ENCODE measurements around the gene PRKN.

DNA sequence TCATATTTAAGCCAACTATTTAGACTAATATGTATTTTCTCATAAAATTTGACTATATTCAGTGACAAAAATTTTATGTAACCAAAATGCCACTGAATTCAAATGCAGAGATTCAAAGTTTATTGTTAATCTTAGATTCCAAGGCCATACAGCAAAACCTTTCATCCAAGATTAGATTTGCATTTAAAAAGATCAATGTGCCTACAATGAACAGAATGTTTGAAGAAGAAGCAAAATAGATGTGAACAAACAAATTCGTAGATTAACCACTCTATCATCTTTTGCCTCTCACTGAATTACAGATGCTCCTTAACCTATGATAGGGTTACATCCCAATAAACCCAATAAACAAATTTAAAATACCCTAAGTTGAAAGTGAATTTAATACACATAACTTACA is 121.7 kb downstream of the PRKN start:
- no peak for TF ChIP-seq CTCF (IDR thresholded peaks at IDR 0.05; ENCODE audit: borderline replicate concordance, extremely low read depth, low read length, poor library complexity, severe bottlenecking)
- TF ChIP-seq EZH2 (IDR thresholded peaks at IDR 0.05; ENCODE audit: borderline replicate concordance, low read depth, low read length, severe bottlenecking): no peak

Measured in DND-41 (cell line).